NT2/D1 (cell line): ENCODE results near the gene SLC34A1.

Experiments used
- SUZ12 ChIP-seq: IDR thresholded peaks from 2 replicates; pipeline ENCODE4 v1.6.1; 2011; ENCODE audit not compliant: insufficient read length, insufficient read depth; ENCODE audit errors: extremely low read depth
- ZNF274 ChIP-seq: IDR thresholded peaks from 2 replicates; pipeline ENCODE4 v1.6.1; 2011; ENCODE audit warnings: mild to moderate bottlenecking, low read depth, low read length

DNA sequence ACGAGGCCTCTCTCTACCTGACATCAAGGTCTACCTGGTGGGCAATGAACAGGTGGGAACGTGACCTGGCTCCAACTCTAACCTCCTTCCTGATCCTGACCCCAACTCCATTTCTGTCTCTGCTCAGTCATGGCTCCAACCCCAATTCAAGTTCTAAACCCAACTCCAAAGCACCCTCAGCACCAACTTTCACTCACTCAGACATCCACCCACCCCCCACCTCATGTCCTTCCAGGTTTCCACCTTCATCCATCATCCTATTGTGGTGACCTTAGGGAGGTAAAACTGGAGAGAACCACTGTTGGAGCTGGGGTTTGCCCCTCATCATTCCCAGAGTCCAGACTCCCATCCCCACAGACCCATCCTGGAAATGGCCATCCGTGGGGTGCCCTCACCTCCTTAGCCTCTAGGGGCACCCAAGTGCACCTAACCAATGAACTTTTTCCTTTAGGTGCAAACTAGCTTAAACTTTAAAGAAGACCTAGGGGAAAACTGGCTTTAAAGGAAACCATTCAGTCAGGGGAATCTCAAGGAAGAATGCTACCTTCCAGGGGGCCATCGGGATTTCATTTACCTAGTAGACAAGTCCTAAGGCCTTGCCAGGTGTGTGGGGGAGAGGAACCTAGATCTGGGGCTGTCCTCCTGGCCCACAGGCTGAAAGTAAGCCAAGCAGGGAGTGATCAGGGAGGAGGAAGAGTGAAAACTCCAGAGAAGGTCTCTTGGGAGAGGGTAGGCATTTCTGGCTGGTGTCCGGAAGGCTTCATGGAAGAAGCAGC is 15.2 kb upstream of the SLC34A1 start:
- TF ChIP-seq SUZ12, result no peak
- no peak for TF ChIP-seq ZNF274
